Measurements from ENCODE around the gene EED. TPM values are rescaled to one million over a fixed set of nuclear protein-coding genes. Genes with fewer than 3 reads are reported as not detected.

The EED gene
- total RNA-seq, 1 experiment from 2014 or later, result 27.3 TPM

DNA sequence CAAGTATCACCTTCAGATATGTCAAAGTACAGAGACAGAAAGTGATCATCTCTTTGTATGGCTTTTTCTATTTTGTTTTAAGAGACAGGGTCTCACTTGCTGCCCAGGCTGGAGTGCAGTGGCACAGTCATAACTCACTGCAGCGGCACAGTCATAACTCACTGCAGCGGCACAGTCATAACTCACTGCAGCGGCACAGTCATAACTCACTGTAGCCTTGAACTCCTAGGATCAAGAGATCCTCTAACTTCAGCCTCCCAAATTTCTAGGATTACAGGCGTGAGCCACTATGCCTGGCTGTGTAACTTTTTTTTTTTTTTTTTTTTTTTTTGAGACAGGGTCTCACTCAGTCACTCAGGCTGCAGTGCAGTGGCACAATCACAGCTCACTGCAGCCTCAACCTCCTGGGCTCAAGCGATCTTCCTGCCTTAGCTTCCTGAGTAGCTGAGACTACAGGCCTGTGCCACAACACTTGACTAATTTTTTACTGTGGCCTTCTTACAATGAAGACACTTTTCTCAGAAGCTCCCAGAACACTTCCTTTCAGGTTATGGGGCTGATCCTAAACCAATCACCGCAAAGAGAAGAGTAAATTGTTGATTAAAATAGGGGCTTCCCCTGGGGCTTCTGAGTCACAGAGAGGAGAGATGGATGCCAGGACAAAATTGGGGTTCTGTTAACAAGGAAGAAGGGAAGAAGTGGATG, 48.5 kb downstream of the EED start (continued):
- TF ChIP-seq, protein P1, sequence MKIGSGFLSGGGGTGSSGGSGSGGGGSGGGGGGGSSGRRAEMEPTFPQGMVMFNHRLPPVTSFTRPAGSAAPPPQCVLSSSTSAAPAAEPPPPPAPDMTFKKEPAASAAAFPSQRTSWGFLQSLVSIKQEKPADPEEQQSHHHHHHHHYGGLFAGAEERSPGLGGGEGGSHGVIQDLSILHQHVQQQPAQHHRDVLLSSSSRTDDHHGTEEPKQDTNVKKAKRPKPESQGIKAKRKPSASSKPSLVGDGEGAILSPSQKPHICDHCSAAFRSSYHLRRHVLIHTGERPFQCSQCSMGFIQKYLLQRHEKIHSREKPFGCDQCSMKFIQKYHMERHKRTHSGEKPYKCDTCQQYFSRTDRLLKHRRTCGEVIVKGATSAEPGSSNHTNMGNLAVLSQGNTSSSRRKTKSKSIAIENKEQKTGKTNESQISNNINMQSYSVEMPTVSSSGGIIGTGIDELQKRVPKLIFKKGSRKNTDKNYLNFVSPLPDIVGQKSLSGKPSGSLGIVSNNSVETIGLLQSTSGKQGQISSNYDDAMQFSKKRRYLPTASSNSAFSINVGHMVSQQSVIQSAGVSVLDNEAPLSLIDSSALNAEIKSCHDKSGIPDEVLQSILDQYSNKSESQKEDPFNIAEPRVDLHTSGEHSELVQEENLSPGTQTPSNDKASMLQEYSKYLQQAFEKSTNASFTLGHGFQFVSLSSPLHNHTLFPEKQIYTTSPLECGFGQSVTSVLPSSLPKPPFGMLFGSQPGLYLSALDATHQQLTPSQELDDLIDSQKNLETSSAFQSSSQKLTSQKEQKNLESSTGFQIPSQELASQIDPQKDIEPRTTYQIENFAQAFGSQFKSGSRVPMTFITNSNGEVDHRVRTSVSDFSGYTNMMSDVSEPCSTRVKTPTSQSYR (CRISPR knock-in tag; IDR thresholded peaks at IDR 0.05), result no peak
- TF ChIP-seq, protein P2, sequence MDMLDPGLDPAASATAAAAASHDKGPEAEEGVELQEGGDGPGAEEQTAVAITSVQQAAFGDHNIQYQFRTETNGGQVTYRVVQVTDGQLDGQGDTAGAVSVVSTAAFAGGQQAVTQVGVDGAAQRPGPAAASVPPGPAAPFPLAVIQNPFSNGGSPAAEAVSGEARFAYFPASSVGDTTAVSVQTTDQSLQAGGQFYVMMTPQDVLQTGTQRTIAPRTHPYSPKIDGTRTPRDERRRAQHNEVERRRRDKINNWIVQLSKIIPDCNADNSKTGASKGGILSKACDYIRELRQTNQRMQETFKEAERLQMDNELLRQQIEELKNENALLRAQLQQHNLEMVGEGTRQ (CRISPR knock-in tag; IDR thresholded peaks at IDR 0.05), result no peak
- TF ChIP-seq, protein P3, sequence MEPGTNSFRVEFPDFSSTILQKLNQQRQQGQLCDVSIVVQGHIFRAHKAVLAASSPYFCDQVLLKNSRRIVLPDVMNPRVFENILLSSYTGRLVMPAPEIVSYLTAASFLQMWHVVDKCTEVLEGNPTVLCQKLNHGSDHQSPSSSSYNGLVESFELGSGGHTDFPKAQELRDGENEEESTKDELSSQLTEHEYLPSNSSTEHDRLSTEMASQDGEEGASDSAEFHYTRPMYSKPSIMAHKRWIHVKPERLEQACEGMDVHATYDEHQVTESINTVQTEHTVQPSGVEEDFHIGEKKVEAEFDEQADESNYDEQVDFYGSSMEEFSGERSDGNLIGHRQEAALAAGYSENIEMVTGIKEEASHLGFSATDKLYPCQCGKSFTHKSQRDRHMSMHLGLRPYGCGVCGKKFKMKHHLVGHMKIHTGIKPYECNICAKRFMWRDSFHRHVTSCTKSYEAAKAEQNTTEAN (CRISPR knock-in tag; IDR thresholded peaks at IDR 0.05), result no peak
- TF ChIP-seq ESRRA (CRISPR knock-in tag; IDR thresholded peaks at IDR 0.05; ENCODE audit: borderline replicate concordance) (no peak), ZNF232 (CRISPR knock-in tag; IDR thresholded peaks at IDR 0.05) (no peak), JAZF1 (CRISPR knock-in tag; IDR thresholded peaks at IDR 0.05) (no peak), TEAD4 (CRISPR knock-in tag; IDR thresholded peaks at IDR 0.05) (no peak), NR1H2 (CRISPR knock-in tag; IDR thresholded peaks at IDR 0.05) (no peak), TCF7 (CRISPR knock-in tag; IDR thresholded peaks at IDR 0.05; ENCODE audit: low read depth) (no peak), ETV6 (CRISPR knock-in tag; IDR thresholded peaks at IDR 0.05) (no peak), PRRX2 (CRISPR knock-in tag; IDR thresholded peaks at IDR 0.05) (no peak), OVOL2 (CRISPR knock-in tag; IDR thresholded peaks at IDR 0.05; ENCODE audit: borderline replicate concordance) (no peak)
- TF ChIP-seq, protein P4, sequence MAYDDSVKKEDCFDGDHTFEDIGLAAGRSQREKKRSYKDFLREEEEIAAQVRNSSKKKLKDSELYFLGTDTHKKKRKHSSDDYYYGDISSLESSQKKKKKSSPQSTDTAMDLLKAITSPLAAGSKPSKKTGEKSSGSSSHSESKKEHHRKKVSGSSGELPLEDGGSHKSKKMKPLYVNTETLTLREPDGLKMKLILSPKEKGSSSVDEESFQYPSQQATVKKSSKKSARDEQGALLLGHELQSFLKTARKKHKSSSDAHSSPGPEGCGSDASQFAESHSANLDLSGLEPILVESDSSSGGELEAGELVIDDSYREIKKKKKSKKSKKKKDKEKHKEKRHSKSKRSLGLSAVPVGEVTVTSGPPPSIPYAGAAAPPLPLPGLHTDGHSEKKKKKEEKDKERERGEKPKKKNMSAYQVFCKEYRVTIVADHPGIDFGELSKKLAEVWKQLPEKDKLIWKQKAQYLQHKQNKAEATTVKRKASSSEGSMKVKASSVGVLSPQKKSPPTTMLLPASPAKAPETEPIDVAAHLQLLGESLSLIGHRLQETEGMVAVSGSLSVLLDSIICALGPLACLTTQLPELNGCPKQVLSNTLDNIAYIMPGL (CRISPR knock-in tag; IDR thresholded peaks at IDR 0.05), result no peak

DNA sequence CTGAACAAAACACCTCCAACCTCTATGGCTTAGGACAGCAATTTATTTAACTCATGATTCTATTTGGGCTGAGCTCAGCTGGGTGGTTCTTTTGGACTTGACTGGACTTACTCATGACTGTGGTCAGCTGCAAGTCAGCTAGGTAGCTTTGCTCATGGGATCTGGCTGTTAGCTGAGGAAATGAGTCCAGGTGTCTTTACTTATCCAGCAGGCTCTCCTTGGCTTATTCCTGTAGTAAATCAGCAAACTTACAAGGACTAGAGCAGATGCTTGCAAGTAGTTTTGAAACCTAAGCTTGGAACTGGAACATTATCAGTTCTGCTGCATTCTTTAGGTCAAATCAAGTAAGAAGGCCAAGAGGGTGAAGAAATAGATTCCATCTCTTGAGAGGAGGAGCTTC, 49.5 kb downstream of the EED start:
- Mint-ChIP-seq H3K9me3 (0 out of 2 replicates have a peak, but pooled peaks cover 5% of the 10 kb centered on the region), H3K4me1 (peaks cover 5% of the 10 kb centered on the region), H3K36me3 (no peaks in the 10 kb centered on the region), H3K27ac (no peak overlapping the region), H3K4me3 (no peak overlapping the region), H3K27me3 (ENCODE audit: low read depth) (no peaks in the 10 kb centered on the region; the same call in 1 of the 2 replicates)
- ChIA-PET CTCF (interaction anchor here (0.6 to 1.9 kb wide), 4 partner anchors 20 to 485 kb away, joined by 3 to 8 read pairs (median 4); partner anchors contain the start of gene CCDC83), POLR2A (no interaction called here)
- ATAC-seq (no peak), DNase-seq (ENCODE audit: low spot score) (no peak)
- TF ChIP-seq, protein P5, sequence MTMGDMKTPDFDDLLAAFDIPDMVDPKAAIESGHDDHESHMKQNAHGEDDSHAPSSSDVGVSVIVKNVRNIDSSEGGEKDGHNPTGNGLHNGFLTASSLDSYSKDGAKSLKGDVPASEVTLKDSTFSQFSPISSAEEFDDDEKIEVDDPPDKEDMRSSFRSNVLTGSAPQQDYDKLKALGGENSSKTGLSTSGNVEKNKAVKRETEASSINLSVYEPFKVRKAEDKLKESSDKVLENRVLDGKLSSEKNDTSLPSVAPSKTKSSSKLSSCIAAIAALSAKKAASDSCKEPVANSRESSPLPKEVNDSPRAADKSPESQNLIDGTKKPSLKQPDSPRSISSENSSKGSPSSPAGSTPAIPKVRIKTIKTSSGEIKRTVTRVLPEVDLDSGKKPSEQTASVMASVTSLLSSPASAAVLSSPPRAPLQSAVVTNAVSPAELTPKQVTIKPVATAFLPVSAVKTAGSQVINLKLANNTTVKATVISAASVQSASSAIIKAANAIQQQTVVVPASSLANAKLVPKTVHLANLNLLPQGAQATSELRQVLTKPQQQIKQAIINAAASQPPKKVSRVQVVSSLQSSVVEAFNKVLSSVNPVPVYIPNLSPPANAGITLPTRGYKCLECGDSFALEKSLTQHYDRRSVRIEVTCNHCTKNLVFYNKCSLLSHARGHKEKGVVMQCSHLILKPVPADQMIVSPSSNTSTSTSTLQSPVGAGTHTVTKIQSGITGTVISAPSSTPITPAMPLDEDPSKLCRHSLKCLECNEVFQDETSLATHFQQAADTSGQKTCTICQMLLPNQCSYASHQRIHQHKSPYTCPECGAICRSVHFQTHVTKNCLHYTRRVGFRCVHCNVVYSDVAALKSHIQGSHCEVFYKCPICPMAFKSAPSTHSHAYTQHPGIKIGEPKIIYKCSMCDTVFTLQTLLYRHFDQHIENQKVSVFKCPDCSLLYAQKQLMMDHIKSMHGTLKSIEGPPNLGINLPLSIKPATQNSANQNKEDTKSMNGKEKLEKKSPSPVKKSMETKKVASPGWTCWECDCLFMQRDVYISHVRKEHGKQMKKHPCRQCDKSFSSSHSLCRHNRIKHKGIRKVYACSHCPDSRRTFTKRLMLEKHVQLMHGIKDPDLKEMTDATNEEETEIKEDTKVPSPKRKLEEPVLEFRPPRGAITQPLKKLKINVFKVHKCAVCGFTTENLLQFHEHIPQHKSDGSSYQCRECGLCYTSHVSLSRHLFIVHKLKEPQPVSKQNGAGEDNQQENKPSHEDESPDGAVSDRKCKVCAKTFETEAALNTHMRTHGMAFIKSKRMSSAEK (CRISPR knock-in tag; IDR thresholded peaks at IDR 0.05; ENCODE audit: borderline replicate concordance), result no peak
- TF ChIP-seq, protein P6, sequence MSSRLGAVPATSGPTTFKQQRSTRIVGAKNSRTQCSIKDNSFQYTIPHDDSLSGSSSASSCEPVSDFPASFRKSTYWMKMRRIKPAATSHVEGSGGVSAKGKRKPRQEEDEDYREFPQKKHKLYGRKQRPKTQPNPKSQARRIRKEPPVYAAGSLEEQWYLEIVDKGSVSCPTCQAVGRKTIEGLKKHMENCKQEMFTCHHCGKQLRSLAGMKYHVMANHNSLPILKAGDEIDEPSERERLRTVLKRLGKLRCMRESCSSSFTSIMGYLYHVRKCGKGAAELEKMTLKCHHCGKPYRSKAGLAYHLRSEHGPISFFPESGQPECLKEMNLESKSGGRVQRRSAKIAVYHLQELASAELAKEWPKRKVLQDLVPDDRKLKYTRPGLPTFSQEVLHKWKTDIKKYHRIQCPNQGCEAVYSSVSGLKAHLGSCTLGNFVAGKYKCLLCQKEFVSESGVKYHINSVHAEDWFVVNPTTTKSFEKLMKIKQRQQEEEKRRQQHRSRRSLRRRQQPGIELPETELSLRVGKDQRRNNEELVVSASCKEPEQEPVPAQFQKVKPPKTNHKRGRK (CRISPR knock-in tag; IDR thresholded peaks at IDR 0.05; ENCODE audit: borderline replicate concordance), result no peak
- no peak for TF ChIP-seq CBFB (CRISPR knock-in tag; IDR thresholded peaks at IDR 0.05; ENCODE audit: low read depth)
- TF ChIP-seq SMAD3 (CRISPR knock-in tag; IDR thresholded peaks at IDR 0.05; ENCODE audit: borderline replicate concordance), result no peak
- TF ChIP-seq ZBTB21 (CRISPR knock-in tag; IDR thresholded peaks at IDR 0.05; ENCODE audit: borderline replicate concordance), result no peak
- TF ChIP-seq, protein P7, sequence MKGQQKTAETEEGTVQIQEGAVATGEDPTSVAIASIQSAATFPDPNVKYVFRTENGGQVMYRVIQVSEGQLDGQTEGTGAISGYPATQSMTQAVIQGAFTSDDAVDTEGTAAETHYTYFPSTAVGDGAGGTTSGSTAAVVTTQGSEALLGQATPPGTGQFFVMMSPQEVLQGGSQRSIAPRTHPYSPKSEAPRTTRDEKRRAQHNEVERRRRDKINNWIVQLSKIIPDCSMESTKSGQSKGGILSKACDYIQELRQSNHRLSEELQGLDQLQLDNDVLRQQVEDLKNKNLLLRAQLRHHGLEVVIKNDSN (CRISPR knock-in tag; IDR thresholded peaks at IDR 0.05), result no peak
- no peak for TF ChIP-seq NFATC4 (CRISPR knock-in tag; IDR thresholded peaks at IDR 0.05)
- TF ChIP-seq MXD4 (CRISPR knock-in tag; IDR thresholded peaks at IDR 0.05; ENCODE audit: borderline replicate concordance), result no peak
- TF ChIP-seq, protein P8, sequence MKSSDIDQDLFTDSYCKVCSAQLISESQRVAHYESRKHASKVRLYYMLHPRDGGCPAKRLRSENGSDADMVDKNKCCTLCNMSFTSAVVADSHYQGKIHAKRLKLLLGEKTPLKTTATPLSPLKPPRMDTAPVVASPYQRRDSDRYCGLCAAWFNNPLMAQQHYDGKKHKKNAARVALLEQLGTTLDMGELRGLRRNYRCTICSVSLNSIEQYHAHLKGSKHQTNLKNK (CRISPR knock-in tag; IDR thresholded peaks at IDR 0.05), result no peak
- TF ChIP-seq ELF4 (CRISPR knock-in tag; IDR thresholded peaks at IDR 0.05; ENCODE audit: low read depth), result no peak
